Gastrocnemius medialis (tissue), 4 donors: ENCODE results near the gene RAB9A.

Source experiments
- POLR2A ChIP-seq, 2 donors: fragments of 450-650 bp; IDR thresholded peaks; one replicate each; pipeline ENCODE4 v1.6.1; 2017; ENCODE audit warnings: antibody characterized with exemption in 2 of 2, mild to moderate bottlenecking in 2 of 2, moderate library complexity in 2 of 2
- TF ChIP-seq, protein P1 (sequence below), 5 experiments: fragments of 450-650 bp in 3 of 5; fragments of 200-600 bp in 2 of 5; sonication (generic) in 2 of 5; IDR thresholded peaks in 4 of 5; conservative IDR thresholded peaks in 1 of 5; 1 replicate in 4 of 5; 2 replicates in 1 of 5; pipeline ENCODE4 v1.5.1; 2016 to 2019; ENCODE audit warnings: antibody characterized with exemption in 5 of 5, mild to moderate bottlenecking in 3 of 5, moderate library complexity in 3 of 5

GRCh38 chrX:13658602-13659001 lies 30.3 kb upstream of the RAB9A start:
- TF ChIP-seq, protein P1, sequence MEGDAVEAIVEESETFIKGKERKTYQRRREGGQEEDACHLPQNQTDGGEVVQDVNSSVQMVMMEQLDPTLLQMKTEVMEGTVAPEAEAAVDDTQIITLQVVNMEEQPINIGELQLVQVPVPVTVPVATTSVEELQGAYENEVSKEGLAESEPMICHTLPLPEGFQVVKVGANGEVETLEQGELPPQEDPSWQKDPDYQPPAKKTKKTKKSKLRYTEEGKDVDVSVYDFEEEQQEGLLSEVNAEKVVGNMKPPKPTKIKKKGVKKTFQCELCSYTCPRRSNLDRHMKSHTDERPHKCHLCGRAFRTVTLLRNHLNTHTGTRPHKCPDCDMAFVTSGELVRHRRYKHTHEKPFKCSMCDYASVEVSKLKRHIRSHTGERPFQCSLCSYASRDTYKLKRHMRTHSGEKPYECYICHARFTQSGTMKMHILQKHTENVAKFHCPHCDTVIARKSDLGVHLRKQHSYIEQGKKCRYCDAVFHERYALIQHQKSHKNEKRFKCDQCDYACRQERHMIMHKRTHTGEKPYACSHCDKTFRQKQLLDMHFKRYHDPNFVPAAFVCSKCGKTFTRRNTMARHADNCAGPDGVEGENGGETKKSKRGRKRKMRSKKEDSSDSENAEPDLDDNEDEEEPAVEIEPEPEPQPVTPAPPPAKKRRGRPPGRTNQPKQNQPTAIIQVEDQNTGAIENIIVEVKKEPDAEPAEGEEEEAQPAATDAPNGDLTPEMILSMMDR (IDR thresholded peaks at IDR 0.05 in 4 of 5, conservative IDR thresholded peaks at IDR 0.05 in 1 of 5): peak; percentile 48 to 66 (median 60)
- no peak for TF ChIP-seq POLR2A (IDR thresholded peaks at IDR 0.05)
